ENCODE data around the gene ZCWPW2.
A peak's percentile ranks its signal among the peaks of the same experiment; 100 is the strongest.

Gene ZCWPW2

DNA sequence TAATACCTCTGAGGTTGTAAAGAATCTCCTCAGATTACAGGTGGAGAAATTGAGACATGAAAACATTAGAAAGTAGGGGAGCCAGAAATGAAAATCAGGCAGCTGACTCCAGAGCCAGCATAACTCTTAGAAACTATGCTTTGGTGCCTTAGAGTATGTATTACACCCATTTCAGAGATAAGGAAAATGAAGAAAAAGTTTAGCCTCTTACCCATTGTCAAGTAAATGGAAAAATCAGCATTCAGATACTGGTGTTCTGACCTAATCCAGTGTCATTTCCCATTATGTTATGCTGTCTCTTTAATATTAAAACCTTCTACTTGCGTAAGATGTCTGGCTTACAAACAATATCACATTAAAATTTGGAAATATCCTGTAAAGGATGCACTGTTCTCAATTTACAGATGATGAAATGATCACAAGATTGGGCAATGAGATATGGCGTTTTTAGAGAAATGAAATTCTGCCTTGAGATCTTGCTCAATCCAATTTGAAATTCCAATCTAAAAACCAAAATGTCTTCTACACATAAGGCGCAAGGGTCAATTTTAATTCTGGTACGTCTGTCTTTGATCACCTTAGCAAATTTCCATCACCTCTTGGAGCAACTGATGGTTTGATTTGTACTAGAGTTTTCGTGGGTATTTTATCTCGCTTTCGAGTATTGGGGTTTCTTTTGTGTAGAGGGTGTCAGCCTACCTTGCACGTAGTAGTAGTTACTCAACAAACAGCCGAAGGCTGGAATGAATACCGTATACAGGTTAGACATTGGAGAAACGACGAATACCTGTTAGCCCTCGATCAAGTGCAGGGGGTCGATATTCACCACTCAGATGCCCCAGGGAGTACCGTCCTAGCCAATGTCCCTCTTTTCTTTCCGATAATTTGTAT lies 902 bp upstream of the ZCWPW2 start:
- in situ Hi-C loops (cut with HindIII; ENCODE audit: low pct_ligation_motif_present, low pct_unique_long_range_greater_than_20kb, low sequenced_read_pairs): no loop called here
- DNase-seq: peak; percentile 3

DNA sequence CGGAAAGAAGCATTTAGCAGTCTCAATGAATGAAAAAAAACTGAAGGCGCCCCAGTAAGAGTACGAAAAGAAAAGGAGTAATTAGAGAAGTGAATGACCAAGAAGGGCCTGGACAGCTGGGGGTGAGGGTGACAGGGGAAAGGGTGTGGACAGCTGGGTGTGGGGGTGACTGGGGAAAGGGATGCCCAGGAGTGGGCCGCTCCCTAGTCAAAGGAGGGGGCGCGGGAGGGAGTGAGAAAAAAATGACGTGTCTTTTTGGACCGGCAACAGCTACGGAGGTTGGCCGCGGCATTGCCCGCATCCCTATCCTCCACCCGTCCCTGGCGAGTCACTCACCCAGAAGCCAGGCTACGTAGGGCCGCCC lies 274 bp upstream of the ZCWPW2 start:
- DNase-seq: no peak
- in situ Hi-C loops (cut with HindIII; ENCODE audit: low pct_ligation_motif_present, low pct_unique_long_range_greater_than_20kb, low sequenced_read_pairs): no loop called here

DNA sequence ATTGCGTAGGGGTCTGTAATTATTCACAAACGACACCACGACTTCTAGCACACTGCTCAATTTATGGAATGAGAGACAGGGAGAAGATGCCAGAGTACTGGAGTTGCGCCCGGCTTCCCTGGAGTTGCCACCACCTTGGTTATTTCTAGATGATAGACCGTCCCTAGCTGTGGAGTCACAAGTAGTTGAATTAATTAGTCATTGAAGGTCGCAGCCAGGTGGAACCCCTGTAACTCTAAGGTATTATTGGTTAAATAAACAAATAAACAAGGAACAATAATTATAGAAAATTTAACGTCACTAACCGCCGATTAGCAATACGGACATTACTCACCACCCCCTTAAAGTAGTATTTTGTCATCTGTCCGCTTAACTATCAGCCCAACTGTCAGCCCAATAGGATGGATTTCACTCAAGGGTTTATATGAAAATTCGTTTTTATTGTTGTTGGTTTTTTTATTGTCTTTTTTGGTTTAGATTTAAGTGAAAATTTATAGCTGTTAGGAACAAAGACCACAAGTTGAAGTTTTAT lies 1.0 kb downstream of the ZCWPW2 start:
- DNase-seq: no peak
- in situ Hi-C loops (cut with HindIII; ENCODE audit: low pct_ligation_motif_present, low pct_unique_long_range_greater_than_20kb, low sequenced_read_pairs): no loop called here

DNA sequence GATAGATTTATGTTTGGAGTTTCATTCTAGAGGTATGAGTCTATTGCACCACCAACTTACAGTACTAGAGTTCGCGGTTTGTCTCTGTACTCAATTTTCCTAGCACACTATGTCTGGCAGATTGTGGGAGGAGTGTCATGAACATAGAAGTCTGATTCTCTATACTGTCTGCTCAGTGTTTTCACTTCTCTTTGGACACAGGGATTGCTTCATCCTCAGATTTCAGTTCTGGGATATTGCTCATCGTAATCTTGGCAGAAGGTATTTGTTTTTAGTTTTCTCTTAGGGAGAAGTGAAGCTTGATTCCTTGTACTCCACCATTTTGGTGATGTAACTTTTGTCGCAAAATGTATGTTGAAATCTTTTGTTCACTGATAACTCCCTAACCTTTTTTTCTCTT lies 27.9 kb downstream of the ZCWPW2 start:
- in situ Hi-C loops (cut with HindIII; ENCODE audit: low pct_ligation_motif_present, low pct_unique_long_range_greater_than_20kb, low sequenced_read_pairs): no loop called here
- DNase-seq: no peak

DNA sequence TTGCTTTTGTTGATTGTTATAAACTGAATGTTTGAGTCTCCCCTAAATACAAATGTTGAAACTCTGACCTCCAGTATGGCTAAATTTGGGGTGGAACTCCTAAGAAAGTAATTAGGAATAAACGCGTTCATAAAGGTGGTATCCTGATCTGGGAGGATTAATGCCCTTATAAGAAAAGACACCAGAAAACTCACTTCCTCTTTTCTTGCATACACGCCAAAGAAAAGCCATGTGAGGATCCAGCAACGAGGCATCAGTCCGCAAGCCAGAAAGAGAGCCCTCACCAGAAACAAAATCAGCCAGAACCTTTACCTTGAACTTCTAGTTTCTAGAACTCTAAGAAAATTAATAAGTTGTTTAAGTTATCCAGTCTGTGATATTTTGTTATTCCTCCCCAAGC lies 37.5 kb downstream of the ZCWPW2 start:
- no peak for DNase-seq
- in situ Hi-C loops (cut with HindIII; ENCODE audit: low pct_ligation_motif_present, low pct_unique_long_range_greater_than_20kb, low sequenced_read_pairs): no loop called here

DNA sequence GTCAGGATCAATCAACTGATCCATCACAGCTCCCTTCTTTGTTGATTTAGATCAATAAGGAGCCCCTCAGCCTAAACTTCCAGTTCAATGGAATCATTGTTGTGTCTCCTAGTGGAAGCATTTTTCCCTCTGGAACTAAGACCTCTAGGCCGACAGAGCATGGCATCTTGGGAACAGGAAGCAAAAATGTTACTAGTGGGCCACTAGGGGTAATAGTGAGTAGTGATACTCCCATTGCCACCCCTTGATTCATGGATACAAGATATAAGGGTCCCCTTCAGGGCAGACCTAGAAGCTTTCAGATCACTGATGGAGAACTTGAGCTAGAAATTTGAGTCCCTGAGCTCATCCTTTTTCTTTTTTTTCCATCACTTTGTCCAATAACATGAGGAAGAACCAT lies 40.5 kb downstream of the ZCWPW2 start:
- no peak for DNase-seq
- in situ Hi-C loops (cut with HindIII; ENCODE audit: low pct_ligation_motif_present, low pct_unique_long_range_greater_than_20kb, low sequenced_read_pairs): no loop called here

DNA sequence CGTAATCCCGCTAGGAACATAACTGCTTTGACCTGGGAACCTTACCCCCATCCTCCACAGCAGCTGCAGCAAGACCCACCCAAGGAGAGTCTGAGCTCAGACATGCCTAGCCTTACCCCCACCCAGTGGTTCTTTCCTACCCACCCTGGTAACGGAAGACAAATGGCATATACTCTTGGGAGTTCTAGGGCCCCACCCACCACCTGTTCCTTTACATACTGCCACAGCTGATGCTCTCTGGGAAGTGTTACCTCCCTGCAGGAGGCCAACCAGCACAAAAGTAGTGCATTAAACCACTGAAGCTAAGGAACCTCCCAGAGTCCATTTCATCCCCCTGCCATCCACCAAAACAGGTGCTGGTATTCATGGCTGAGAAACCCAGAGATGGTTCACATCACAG lies 50.7 kb downstream of the ZCWPW2 start:
- in situ Hi-C loops (cut with HindIII; ENCODE audit: low pct_ligation_motif_present, low pct_unique_long_range_greater_than_20kb, low sequenced_read_pairs): no loop called here

DNA sequence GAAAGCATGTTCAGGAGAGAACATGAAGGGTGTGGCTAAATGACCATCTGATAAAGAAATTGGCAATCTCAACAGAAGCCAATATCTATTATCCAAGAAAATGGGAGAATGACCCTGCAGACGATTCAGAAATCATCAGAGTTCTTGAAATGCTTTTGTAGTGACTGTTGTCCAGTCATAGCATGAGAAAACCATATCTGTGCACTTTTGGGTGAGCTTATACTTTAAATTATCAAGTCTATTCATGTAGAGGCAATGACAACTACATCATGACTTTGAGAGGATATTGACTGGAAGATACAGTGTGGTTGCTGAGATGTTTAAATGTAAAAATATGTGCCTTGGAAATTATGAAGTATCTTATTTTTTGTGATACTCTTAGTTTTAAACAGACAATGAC lies 57.7 kb downstream of the ZCWPW2 start:
- DNase-seq: no peak
- in situ Hi-C loops (cut with HindIII; ENCODE audit: low pct_ligation_motif_present, low pct_unique_long_range_greater_than_20kb, low sequenced_read_pairs): no loop called here

More for the DNA sequence above, 50.7 kb downstream of the ZCWPW2 start:
- DNase-seq: no peak

DNA sequence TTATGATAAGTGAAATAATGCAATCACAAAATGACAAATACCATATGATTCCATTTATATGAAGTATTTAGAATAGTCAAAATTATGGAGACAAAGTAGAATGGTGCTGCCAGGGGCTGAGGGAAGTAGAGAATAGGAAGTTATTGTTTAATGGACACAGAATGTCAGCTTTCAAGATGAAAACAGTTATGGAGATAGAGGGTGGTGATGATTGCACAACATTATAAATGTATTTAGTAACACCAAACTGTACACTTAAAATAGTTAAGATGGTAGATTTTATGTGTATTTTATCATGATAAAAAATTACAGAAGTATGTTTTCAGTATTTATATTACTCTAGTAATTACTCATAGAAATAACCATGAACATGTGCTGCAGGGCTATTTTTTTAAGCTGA lies 100.9 kb downstream of the ZCWPW2 start:
- in situ Hi-C loops (cut with HindIII; ENCODE audit: low pct_ligation_motif_present, low pct_unique_long_range_greater_than_20kb, low sequenced_read_pairs): no loop called here
- DNase-seq: no peak

DNA sequence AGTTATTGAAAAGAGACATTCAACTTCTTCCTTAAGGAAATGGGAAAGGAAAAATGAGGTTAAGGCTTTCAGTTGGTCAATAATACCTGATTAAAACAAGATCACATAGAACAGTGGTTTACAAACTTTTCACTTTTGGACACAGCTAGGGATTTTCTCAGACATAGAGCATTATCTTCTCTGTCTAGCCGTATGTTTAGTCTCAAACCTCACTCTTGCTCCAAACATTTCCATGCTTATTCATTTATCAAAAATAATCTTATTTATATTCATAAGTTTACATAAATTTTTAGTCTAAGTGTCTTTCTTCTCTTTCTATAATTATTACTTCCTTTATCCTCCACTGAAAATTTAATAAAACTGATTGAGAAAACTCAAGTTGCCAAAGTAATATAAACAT lies 114.3 kb downstream of the ZCWPW2 start:
- no peak for DNase-seq
- in situ Hi-C loops (cut with HindIII; ENCODE audit: low pct_ligation_motif_present, low pct_unique_long_range_greater_than_20kb, low sequenced_read_pairs): no loop called here

DNA sequence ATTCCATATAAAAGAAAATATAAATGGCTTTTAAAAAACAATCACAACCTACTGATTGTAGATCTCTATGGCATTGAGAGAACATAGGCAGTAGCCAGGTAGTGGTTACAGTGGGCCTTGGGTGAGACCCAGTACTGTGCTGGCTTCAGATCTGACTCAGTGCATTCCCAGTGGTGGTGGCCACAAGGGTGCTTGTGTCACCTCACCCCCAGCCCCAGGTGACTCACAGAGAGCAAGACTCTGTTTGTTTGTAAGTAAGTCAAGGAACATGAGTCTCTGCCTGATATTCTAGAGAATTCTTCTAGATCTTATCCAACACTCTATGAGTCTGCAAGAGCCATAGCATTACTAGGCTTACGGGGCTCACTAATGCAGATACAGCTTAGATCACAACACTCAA lies 118.9 kb downstream of the ZCWPW2 start:
- no peak for DNase-seq
- in situ Hi-C loops (cut with HindIII; ENCODE audit: low pct_ligation_motif_present, low pct_unique_long_range_greater_than_20kb, low sequenced_read_pairs): no loop called here

DNA sequence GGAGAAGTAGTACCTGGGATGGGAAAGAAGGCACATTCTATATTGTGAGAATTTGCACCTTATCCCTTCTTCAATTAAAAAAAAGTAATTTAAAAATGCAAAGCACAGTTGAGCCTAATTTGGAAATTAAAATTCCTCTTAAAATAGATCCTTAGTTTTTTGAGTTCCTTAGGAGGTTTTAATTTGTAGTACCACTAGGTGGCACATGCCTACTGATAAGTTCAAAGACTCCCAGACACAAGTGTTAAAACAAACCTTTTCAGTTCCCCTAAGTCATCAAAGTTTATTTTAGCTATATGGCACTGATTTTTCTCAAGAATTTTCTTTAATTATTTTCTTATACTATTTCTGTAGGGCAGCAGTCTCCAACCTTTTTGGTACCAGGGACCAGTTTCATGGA lies 127.7 kb downstream of the ZCWPW2 start:
- in situ Hi-C loops (cut with HindIII; ENCODE audit: low pct_ligation_motif_present, low pct_unique_long_range_greater_than_20kb, low sequenced_read_pairs): no loop called here
- DNase-seq: peak; percentile 41

DNA sequence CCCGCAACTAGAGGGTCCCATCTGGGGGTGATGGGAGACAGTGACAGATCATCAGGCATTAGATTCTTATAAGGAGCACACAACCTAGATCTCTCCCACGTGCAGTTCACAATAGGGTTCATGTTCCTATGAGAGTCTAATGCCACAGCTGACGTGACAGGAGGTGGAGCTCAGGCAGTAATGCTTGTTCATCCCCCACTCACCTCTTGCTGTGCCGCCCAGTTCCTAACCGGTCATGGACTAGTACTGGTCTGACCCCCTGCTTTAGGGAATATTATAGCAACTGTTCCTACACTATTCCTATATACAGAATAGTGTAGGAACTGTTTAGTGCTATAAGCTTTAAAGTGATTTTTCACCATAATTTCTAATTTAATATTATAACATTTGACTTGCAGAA lies 128.2 kb downstream of the ZCWPW2 start:
- in situ Hi-C loops (cut with HindIII; ENCODE audit: low pct_ligation_motif_present, low pct_unique_long_range_greater_than_20kb, low sequenced_read_pairs): no loop called here
- DNase-seq: no peak

DNA sequence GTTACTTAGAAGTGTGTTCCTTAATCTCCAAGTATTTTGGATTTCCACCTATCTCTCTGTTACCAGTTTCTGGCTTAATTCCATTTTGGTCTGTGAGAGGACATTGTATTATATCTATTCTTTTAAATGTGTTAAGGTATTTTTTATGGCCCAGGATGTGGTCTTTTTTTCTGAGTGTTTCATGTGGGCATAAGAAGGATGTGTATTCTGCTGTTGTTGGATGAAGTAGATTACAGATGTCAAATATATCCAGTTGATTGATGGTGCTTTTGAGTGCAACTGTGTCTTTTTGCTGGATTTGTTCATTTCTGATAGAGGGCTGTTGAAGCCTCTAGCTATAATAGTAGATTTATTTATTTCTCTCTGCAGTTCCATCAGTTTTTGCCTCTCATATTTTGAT lies 136.6 kb downstream of the ZCWPW2 start:
- in situ Hi-C loops (cut with HindIII; ENCODE audit: low pct_ligation_motif_present, low pct_unique_long_range_greater_than_20kb, low sequenced_read_pairs): no loop called here
- no peak for DNase-seq

DNA sequence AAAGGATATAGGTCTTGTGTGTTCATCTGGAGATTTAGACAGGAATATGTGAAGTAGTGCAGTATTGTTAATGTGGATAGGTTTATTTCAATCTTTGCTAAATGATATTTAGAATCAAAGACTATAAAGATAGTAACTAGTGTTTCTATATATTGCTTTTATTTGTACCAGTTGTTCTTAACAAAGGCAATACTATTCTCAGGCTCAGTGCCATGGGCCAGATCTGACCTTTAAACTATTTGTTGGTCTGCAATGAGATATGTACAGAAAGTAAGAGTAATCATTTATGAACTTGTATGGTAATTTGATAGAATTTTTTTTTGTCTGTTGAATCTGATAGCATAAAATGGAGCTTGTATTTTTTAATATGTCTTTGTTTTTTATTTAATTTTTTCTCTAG lies 146.8 kb downstream of the ZCWPW2 start:
- in situ Hi-C loops (cut with HindIII; ENCODE audit: low pct_ligation_motif_present, low pct_unique_long_range_greater_than_20kb, low sequenced_read_pairs): no loop called here
- no peak for DNase-seq

DNA sequence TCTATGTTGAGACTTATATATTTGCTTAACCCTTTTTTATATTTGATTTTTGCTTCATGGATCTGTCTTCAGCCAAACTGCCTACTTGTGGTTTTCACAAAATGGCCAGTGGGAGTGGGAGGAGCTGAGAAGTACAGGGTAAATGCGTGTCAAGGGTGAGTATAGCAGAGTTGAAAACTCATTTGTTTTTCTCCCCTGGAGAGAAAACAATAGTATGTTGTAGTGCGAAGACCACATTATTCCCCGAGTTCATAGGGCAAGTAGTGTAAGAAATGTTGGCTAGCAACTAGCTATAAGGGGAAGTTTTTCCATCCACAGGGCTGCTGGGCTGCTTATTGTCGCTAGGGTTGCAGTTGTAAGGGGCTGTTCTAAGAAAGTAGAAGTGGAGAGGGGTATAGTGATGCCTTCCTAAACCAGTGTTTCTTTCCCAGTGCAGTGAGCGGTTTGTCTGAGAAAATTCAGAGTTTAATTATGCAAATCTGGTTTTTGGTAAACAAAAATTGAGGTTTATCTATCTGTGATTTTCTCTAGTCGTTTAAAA lies 153.9 kb downstream of the ZCWPW2 start:
- DNase-seq: no peak
- in situ Hi-C loops (cut with HindIII; ENCODE audit: low pct_ligation_motif_present, low pct_unique_long_range_greater_than_20kb, low sequenced_read_pairs): no loop called here

DNA sequence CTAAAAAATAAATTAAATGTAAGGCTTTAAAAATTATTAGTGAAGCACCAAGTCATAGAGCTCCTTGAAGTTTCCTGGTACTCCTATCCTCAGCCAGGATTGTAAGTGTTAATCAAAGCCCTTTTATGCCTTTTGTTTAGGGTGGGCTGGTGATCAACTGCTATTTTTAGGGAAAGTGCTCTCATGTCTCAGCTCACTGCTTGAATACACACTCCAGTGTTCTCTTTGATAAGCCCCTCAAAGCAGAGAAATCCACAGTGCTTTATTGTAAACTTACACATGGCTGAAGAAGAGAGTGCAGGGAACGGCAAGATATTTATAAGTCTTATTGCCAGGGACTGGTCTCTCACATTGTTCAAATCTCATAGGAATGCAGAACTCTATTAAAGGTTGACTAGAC lies 156.5 kb downstream of the ZCWPW2 start:
- no peak for DNase-seq
- in situ Hi-C loops (cut with HindIII; ENCODE audit: low pct_ligation_motif_present, low pct_unique_long_range_greater_than_20kb, low sequenced_read_pairs): no loop called here

DNA sequence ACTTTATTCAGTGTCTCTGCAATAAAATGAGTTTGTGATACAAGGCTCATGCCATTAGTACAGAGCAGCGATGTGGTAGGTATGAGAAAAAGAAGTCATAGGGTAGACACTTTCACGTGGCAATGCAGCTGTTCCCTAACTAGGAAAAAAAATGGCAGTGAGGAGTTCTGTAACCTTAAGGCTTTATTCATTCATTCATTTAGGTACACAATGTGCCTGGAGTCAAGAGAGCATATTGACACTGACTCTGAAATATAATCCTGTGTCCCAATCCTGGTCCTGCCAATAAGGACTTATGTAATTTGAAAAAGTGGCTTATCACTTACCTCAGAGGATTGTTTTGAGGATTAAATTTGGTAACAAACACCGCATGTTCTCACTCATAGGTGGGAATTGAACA lies 173.1 kb downstream of the ZCWPW2 start:
- in situ Hi-C loops (cut with HindIII; ENCODE audit: low pct_ligation_motif_present, low pct_unique_long_range_greater_than_20kb, low sequenced_read_pairs): no loop called here
- no peak for DNase-seq

DNA sequence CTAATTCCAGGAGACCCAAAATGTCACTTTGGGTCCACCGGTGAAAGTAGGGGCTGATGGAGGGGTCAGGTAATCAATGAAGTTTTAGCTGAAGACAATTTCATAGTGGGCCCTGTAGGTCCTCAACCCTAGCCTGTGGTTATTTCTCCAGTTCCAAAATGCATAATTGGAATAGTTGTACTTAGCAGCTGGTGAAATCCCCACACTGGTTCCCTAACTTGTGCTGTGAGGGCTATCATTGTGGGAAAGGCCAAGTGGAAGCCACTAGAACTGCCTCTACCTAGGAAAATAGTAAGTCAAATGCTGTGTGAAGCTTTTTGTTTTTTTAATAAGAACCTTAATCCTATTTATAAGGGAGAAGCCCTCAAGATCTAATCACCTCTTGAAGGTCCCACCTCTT lies 193.8 kb downstream of the ZCWPW2 start:
- no peak for DNase-seq
- in situ Hi-C loops (cut with HindIII; ENCODE audit: low pct_ligation_motif_present, low pct_unique_long_range_greater_than_20kb, low sequenced_read_pairs): no loop called here

DNA sequence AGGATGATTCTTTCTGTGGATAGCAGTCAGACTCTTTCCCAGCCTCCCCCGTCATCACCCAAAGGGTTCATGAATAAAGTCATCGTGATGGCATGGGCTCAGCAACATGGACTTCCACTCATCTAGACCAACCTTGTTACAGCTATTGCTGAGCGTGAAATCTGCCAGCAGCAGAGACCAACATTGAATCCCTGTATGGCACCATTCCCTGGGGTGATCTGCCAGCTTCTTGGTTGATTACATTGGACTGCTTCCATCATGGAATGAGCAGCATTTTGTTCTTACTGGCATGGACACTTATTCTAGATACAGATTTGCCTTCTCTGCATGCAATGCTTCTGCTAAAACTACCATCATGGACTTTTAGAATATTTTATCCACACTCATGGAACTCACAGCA lies 195.7 kb downstream of the ZCWPW2 start:
- DNase-seq: no peak
- in situ Hi-C loops (cut with HindIII; ENCODE audit: low pct_ligation_motif_present, low pct_unique_long_range_greater_than_20kb, low sequenced_read_pairs): no loop called here

Data from ACHN (cell line).